Breast epithelium (tissue), 3 donors: ENCODE results near the gene NCKAP5.

Source experiments
- CTCF ChIP-seq, 3 donors: fragments of 450-650 bp; IDR thresholded peaks; one replicate each; pipeline ENCODE4 v1.5.1; 2016 to 2017; ENCODE audit warnings: antibody characterized with exemption in 3 of 3, mild to moderate bottlenecking in 3 of 3, moderate library complexity in 3 of 3
- POLR2A ChIP-seq: fragments of 450-650 bp; IDR thresholded peaks from one replicate; pipeline ENCODE4 v1.6.1; 2016; ENCODE audit warnings: antibody characterized with exemption, mild to moderate bottlenecking, moderate library complexity

DNA sequence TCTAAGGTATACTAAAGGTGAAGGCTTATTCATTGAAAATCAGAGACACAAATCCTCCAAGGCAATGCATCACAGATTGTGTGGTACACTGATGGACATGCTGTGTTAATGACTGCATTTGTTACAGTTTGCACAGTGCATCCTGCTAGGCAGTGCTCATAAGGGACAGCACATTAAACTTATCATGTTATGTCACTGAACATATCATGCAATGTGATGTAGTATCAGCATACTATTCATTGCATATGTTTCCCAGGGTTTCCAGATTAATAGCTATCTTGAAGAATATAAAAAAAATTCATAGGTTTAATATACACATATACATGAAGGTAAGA lies 225.3 kb downstream of the NCKAP5 start:
- TF ChIP-seq CTCF (IDR thresholded peaks at IDR 0.05) (no peak), POLR2A (no peak)
